Endothelial cell of coronary artery (primary cell): Measurements from ENCODE around the gene OR52N5. TPM values are rescaled to one million over a fixed set of nuclear protein-coding genes. Genes with fewer than 3 reads are reported as not detected.

Source experiments
- total RNA-seq: library from RNA; depleted of rRNA; stranded (reverse); fragments of >200 nt; gene quantifications from 2 replicates; pipeline ENCODE4 v1.2.3, GENCODE V29; 2014

OR52N5 gene
- total RNA-seq, result not detected in 2 replicates

DNA sequence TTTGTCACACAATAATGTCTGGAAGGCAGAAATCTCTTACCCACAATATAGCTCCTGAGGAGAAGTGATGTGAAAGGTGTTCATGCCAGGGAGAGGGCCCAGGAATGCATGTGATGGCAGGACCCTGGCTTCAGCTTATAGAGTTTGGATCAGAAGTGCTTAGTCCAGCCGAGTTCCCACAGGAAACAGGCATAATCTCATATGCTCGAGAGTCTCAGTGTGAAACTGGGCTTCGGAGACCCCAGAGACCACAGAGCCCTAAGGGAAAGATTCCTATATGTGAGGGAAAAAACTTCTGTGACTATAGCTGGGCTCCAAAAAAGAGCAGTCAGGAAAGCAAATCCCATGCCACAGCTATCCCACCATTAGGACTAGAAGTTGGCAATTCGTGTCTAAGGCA is at the start of gene OR52N5:
TSS of gene OR52N5 (minus strand) at position 101 of the 400 bp plus-strand sequence. CDS start 4,721 bp downstream, outside the sequence.

GRCh38 chr11:5808500-5809121 is 25.5 kb upstream of the OR52N5 start, which contains the start of gene OR52N2:
OR52N2 (plus strand) TSS chr11:5808924; CDS start chr11:5820336, 11,412 bp downstream.

DNA sequence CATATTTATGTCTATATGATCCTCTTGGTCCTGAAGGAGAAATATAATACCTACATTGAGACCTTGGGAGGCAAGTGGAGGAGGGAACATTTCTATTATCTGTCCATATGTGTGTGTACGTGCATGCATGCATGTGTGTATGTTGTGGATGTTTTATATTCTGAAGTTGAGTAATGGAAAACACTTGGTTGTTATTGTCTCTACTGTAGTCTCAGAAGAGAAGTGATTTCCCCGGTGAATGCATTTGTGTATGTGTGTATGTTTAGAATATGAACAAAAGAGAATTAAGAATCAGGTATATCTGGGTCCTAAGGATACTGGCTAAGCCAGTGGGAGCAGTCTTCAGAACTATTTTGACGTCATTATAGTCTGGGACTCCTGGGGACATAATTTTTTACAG is 8.0 kb upstream of the OR52N5 start, which contains the start of gene OR52N1:
TSS of gene OR52N1 (minus strand) at position 101 of the 400 bp plus-strand sequence. CDS start 2,449 bp downstream, outside the sequence.

GRCh38 chr11:5753943-5754342 is 29.2 kb downstream of the OR52N5 start, which contains the start of gene OR52N4:
OR52N4 (plus strand) TSS chr11:5754243; CDS start chr11:5754741, 498 bp downstream.

DNA sequence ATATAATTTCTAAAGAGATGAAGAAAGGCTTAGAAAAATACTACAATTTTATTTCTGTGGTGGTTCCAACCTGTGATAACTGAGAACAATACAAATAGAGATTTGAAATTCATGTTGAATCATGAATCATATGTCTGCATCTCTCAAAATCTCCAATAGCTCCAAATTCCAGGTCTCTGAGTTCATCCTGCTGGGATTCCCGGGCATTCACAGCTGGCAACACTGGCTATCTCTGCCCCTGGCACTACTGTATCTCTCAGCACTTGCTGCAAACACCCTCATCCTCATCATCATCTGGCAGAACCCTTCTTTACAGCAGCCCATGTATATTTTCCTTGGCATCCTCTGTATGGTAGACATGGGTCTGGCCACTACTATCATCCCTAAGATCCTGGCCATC is 46.8 kb downstream of the OR52N5 start, which contains the start of gene OR56B1:
TSS of gene OR56B1 (plus strand) at position 53 of the 400 bp plus-strand sequence. CDS start at position 122, 69 bp downstream.

Other genes with a start within 250 kb of the OR52N5 start
- 0.18 and 0.19 TPM in 2 replicates for gene OR52H1, start 234.8 kb downstream of the OR52N5 start, total RNA-seq
- gene OR52B6, start 202.5 kb downstream of the OR52N5 start, total RNA-seq, result not detected in 2 replicates
- 0.81 and 1.2 TPM in 2 replicates for gene TRIM6, start 186.7 kb downstream of the OR52N5 start, total RNA-seq
- gene TRIM34, start 158.4 kb downstream of the OR52N5 start, total RNA-seq, result 7.8 and 14.8 TPM in 2 replicates
- gene TRIM5, start 98.3 kb downstream of the OR52N5 start, total RNA-seq, result 57.2 and 79.3 TPM in 2 replicates
- 107 and 112 TPM in 2 replicates for gene TRIM22, start 93.6 kb downstream of the OR52N5 start, total RNA-seq
- not detected in 2 replicates for gene OR56B1, start 46.9 kb downstream of the OR52N5 start, total RNA-seq
- gene OR52N4, start 29.1 kb downstream of the OR52N5 start, total RNA-seq, result not detected in 2 replicates
- not detected in 2 replicates for gene OR52N1, start 7.9 kb upstream of the OR52N5 start, total RNA-seq
- gene OR52N2, start 25.6 kb upstream of the OR52N5 start, total RNA-seq, result not detected in 2 replicates
- not detected in 2 replicates for gene OR52E6, start 58.5 kb upstream of the OR52N5 start, total RNA-seq
- gene OR52E8, start 74.3 kb upstream of the OR52N5 start, total RNA-seq, result not detected in 2 replicates
- not detected in 2 replicates for gene OR52E4, start 97.3 kb upstream of the OR52N5 start, total RNA-seq
- not detected in 2 replicates for gene OR52E5, start 109.9 kb upstream of the OR52N5 start, total RNA-seq
- not detected in 2 replicates for gene OR56A3, start 158.9 kb upstream of the OR52N5 start, total RNA-seq
- not detected in 2 replicates for gene OR56A5, start 185.1 kb upstream of the OR52N5 start, total RNA-seq
- not detected in 2 replicates for gene OR52L1, start 203.6 kb upstream of the OR52N5 start, total RNA-seq
- gene OR56A4, start 223.6 kb upstream of the OR52N5 start, total RNA-seq, result not detected in 2 replicates
- gene OR56A1, start 247.4 kb upstream of the OR52N5 start, total RNA-seq, result 0.19 TPM in 1 of 2 replicates, not detected in the other